Epithelial cell of prostate (primary cell): ENCODE results near the gene LMF1.

Source experiments
- DNase-seq: peaks from one replicate; pipeline ENCODE4 v3.0.0-alpha.2; 2011; ENCODE audit warnings: low read depth, low spot score
- H3K27ac ChIP-seq: fragments of 450-650 bp; 2 replicates; pipeline ENCODE4 v1.5.1; 2017; ENCODE audit warnings: mild to moderate bottlenecking

LMF1 gene

DNA sequence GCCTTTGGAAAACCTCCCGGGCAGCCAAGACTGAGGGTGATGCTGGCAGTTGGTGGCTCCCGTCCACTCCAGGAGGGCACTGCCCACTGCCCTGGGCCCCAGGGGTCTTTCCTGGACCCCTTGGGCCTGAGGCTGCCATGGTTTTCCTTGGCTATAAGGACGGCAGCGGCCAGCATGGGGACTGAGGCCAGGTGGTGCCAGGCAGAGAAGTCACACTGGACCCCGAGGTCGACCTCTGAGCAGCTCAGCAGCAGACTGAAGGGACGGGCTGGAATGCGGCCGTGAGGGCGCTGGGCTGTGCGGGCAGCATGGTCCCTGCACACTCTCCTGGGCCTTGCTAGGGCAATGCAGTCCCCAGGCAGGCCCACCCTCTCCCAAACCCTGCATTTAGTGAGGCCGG lies 114.7 kb downstream of the LMF1 start:
- DNase-seq, result no peak
- no peak overlapping the region for H3K27ac ChIP-seq

DNA sequence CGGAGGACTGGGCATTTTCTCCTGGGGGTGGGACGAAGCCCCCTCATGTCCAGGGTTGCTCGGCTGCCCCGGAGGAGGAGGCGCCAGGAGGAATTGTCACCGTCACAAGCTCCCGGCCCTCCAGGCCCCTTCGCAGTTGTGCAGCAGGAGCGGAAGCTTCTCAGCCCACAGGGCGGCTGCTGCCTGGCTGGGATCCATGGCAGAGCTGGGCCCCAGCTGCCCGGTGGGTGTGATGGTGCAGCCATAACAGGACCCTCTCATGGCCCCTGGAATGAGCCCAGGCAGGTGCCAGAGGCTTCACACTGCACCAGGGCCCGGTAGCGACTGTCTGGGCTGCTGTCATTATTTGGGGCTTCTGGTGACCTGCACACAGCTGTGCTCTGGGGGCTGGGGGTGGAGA lies 115.3 kb downstream of the LMF1 start:
- no peak for DNase-seq
- H3K27ac ChIP-seq, result no peak overlapping the region

DNA sequence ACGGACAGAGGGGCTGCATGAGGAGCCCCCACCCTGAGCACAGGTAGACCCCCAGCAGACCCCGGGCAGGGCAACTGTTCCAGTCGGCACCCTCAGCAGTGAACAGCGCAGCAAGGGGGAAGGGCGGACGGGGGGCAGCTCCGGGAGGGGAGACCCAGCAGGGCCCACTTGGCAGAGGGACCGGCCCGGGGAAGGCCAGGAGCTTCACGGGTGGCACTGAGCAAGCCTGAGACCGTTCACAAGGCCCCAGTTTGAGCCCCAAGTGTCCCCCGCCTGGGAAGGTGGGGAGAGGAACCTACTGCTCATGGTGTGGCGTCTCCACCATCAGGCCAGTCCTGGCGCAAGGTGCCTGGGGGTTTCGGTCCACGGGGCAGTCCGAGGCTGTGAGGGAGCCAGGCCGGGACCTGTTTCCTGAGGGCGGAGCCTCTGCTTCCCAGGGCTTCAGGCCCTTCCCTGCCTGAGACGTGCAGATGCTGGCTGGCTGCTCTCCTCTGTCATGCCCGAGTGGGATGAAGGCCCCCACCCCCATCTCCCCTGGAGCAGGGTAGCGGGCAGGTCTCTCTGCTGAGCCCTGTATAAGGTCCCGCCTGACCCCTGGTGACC lies 115.9 kb downstream of the LMF1 start:
- no peak overlapping the region for H3K27ac ChIP-seq
- DNase-seq, result no peak

DNA sequence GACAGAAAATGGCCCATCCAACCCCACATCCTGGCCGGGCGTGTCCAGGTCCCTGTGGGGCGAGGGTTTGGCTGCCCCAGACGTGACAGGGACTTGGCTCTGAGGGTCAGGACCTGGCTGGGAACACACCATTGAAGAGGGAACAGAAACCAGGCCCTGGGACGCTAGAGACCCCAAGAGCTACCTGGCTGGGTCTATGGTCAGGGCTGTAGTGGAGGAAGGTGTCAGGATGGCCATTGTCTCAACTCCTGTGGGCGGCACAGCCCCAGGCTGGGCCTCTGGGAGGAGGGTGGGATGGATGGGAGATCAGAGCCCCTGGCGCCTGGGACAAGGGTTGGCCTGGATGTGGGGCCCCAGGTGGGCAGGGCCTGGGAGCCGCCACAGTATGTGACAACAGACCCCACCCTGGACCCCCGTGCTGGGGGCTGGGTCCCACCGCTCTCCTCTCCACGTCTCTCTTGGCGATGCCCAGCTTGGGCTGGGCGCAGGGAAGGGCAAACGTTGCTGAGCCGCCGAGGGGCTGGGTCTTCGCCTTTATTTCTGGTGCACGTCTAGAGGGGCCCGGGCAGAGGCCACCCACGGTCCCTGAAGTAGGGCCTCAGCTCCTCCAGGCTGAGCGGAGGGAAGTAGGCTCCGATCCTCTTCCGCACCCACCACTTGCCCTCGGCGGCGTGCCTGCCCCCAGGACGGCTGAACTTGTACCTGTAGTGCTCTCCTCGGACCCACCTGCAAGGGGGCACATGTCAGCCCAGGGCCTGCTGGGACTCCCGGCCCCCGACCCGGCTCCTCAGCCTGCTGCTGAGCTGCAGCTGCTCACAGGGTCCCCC lies 116.6 kb downstream of the LMF1 start:
- H3K27ac ChIP-seq, result no peak overlapping the region
- no peak for DNase-seq

DNA sequence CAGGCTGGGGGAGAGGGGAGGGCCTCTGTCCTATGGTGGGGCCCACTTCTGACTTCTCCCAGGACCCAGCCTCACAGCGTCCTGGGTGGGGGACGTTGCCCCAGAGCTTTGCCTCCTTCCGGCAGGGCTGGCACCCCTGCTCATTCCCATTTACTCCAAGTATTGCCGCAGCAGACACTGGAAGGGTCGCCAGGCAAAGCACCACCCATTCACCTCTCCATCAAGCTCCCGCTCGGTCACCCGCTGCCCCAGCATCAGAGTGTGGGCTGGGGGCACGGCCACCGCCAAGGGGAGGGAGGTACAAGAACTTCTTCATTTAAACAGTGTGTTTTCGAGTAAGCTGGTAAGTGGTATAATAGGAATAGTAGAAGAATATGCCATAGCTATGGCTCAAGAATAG lies 117.5 kb downstream of the LMF1 start:
- no peak for DNase-seq
- no peak overlapping the region for H3K27ac ChIP-seq

DNA sequence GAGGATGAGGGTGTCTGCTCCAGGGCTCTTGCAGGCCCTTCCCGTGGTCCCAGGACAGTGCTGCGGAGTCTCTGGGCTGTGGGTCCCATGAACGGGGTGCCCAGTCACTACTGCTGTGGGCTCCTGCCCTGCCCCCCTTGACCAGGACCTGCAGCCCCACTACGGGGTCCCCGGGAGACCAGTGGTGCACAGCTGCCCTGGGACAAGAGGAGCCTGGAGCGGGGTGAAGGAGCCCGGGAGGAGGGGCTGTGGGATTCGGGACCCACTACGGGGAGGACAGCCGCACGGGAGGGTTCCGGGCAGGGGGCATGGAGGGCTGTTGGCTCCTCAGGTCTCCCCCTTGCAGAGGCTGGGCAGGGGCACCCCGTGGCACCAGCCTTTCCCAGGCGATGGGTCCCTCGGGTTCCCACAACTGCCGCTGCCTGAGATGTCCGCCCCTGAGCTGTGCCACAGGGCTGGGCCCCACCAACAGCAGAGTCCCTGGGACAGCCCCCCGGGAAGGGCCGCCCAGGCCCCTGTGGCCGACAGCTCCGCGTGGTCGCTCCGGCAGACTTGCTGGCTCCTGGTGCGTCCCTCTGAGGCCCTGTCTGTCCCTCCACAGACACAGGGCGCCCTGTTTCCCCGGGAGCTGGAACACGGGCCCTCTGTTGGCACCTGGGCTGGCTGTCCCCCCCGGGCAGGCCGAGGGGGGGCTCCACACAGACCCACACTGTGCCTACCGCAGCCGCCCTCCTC lies 118.2 kb downstream of the LMF1 start:
- H3K27ac ChIP-seq, result no peak overlapping the region
- DNase-seq, result no peak

DNA sequence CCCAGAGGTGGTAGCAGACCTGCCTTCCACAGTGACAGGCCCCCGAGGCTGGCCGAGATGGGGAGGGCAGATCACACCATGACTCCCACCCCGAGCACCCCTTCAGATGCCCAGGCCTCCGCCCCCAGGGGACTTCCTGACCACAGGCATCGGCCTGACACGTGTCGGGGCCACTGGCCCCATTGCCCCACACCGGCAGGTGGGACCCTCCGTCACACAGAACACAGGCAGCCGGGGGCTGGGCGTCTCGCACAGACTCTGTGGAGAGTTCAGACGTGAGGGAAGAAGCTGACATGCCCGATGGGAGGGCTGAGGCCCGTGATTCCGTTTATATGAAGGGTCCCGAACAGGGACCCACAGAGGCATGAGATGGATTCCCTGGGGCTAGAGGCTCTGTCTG lies 118.9 kb downstream of the LMF1 start:
- no peak for DNase-seq
- no peak overlapping the region for H3K27ac ChIP-seq

DNA sequence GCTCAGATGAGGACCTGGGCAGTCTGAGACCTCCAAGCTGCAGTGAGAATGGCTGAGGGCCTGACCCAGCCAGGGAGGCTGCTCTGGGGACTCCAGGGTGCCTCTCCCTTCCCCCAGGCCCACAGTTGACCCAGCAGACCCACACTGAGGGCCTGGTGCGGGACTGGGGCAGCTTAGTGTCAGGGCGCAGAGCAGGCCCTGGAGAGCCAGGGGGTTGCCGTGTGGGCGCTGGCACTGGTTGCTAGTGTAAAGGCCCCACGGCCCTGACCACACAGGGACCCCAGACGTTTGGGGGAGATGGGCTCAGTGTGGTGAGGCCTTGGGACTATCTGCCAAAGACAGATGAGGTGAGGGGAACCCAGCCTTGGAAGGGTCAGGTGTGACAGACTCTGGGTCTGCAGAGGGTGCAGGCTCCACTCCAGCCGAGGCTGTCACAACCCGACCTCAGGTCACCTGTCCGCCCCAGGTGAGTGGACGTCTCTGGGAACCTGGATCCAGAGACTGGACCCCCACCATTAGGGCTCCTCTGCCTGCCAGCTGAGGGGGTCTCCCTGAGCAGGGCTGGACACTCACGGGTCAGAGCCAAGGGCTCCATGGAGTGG lies 119.5 kb downstream of the LMF1 start:
- no peak for DNase-seq
- no peak overlapping the region for H3K27ac ChIP-seq

DNA sequence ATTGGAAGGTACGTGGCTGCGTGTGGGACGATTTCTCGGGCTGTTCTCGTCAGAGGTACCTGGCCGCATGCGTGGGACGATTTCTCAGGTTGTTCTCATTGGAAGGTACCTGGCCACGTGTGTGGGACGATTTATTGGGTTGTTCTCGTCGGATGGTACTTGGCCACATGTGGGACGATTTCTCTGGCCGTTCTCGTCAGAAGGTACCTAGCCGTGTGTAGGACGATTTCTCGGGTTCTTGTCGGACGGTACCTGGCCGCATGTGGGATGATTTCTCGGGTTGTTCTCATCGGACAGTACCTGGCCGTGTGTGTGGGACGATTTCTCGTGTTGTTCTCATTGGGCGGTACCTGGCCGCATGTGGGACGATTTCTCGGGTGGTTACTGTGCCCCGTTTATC lies 120.1 kb downstream of the LMF1 start:
- no peak for DNase-seq
- H3K27ac ChIP-seq, result no peak overlapping the region

DNA sequence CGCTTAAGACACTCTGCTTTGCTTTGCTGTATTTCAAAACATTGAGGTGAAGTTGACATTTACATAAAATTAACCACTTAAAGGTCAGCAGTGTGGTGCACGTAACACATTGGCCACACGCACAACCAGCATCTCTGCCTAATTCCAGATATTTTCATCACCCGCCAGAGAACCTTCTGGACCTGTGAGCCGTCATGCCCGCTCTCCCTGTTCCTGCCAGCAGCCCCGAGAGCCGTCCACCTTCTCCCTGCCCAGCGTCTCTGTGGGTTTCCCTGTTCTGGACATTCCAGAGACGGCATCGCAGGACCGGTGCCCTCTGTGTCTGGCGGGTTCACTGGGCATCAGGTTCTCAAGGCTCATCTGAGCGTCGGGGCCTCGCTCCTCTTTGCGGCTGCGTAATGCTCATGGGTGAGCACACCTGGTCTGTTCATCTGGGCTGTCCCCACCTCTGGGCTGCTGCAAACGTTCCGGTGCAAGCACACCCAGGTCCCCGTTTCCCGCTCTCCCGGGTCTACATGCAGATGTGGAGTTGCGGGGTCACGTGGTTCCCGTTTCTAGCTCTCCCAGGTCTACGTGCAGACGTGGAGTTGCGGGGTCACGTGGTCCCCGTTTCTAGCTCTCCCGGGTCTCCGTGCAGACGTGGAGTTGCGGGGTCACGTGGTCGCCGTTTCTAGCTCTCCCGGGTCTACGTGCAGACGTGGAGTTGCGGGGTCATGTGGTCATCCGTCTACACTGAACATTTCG lies 122.1 kb downstream of the LMF1 start:
- DNase-seq, result no peak

DNA sequence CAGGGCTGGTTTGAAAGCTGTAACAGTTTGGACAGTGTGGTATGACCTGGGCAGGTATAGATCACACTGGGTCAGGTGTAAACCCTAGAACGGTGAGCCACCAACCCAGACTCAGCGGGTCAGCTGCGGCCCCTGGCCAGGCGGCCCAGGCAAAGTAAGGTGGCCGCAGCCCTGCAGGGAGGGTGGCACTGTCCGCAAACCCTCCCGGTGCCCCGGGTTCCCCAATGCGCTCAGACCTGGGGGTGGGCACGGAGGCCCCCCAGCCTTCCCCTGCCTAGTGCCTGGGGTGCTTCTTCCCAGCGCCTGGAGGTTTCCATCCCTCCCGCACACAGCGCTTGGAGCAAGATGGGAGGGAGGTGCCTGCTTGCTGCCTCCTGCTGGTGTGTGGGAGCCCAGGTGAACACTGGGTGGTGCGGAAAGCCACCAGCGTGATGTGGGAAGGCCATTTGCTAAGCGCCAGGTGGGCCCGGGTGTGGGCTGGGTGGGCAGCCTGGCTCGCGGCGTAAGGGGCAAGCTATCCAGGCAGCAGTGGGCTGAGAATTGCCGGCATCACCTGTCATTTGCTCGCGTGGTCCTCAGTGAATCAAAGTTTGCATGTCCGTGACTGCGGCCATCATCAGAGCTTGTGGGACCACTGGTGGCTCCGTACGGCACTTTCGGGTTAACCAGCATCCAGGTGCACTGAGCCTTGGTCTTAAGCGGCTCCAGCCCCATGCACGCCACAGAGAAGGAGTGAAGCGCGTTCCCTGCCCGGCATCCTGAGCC lies 122.9 kb downstream of the LMF1 start:
- no peak for DNase-seq

More for the DNA sequence above, 122.1 kb downstream of the LMF1 start:
- no peak overlapping the region for H3K27ac ChIP-seq

DNA sequence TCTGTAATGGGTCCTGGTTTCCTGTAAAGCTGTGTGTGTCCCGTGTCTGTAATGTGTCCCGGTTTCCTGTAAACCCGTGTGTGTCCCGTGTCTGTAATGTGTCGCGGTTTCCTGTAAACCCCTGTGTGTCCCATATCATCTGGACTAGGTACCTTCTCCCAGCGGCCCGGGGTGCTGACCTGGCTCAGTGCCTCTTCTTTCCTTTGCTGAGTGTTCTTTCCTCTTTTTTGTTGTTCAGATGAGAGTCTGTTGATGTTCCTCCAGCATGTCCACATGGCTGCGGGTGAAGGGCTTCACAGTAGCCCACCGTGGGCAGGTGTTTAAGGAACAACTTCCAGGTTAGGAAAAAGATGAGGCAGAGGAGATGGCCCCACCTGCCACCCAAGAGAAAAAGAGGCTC lies 123.6 kb downstream of the LMF1 start:
- H3K27ac ChIP-seq, result no peak overlapping the region
- no peak for DNase-seq

More for the DNA sequence above, 122.9 kb downstream of the LMF1 start:
- H3K27ac ChIP-seq, result no peak overlapping the region

DNA sequence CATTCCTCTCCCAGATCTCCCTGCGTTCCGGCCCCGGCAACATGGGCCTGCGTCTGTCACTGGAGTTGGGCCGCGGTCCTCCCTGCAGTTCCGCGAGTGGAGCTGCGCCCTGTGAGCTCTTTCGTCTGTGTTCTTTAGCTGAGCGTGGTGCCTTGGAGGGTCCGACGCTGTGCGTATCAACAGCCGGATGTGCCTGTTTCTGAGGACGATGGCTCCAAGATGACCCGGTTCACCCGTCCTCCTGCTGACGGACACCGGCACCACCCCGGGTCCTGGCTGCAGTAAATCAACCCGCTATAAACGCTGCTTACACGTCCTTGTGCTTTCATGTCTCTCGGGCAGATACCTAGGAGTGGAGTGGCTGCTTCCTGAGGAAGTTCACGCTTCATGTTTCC lies 125.4 kb downstream of the LMF1 start:
- H3K27ac ChIP-seq, result no peak overlapping the region
- no peak for DNase-seq

DNA sequence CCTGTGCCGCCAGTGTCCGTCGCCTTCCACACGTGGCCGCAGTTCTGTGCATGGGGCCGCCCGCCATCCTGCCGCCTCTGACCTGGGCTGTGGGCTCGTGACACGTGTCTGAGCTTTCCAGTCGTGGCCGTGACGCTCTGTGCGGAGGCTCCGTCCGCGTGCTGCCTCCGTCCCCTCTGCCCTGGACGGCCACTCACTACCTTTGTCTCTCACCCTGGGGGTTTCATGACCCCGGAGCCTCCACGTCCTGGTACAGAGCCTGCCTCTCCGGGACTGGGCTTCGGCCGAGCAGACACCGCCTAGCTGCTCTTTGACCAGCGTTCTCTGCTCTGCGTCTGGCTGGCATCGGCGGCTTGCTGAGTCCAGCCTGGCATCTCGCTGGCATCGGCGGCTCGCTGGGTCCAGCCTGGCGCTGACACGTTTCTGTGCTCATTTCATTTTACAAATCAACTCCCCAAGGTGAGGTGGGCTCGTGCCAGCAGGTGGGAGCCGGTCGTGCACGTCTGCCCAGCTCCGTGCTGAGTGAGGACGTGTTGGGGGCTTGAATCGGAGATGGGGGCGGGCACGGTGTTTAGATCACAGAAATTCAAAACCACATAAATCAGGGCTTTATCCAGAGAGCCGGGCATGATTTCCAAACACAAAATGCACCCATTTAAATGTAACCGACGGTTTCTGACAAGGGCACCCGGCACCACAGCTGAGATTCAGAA lies 126.0 kb downstream of the LMF1 start:
- no peak overlapping the region for H3K27ac ChIP-seq

DNA sequence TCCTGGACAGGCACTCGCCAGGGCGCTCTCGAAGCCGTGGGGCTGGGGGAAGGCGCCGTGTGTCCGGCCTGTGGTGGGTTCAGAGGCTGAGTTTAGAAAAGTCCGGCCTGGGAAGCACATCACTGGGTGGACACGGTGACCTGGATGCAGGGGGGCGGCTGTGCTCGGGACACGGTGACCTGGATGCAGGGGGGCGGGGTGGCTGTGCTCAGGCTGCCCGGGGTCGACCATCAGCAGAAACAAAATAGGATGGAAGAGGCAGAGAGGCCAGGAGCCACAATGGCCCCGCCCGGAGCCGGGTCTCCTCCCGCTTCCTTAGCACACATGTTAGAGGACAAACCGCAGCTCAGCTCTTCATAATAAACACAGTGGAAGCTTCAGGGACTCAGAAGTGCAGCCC lies 127.0 kb downstream of the LMF1 start:
- no peak overlapping the region for H3K27ac ChIP-seq
- DNase-seq, result no peak

More for the DNA sequence above, 126.0 kb downstream of the LMF1 start:
- no peak for DNase-seq

DNA sequence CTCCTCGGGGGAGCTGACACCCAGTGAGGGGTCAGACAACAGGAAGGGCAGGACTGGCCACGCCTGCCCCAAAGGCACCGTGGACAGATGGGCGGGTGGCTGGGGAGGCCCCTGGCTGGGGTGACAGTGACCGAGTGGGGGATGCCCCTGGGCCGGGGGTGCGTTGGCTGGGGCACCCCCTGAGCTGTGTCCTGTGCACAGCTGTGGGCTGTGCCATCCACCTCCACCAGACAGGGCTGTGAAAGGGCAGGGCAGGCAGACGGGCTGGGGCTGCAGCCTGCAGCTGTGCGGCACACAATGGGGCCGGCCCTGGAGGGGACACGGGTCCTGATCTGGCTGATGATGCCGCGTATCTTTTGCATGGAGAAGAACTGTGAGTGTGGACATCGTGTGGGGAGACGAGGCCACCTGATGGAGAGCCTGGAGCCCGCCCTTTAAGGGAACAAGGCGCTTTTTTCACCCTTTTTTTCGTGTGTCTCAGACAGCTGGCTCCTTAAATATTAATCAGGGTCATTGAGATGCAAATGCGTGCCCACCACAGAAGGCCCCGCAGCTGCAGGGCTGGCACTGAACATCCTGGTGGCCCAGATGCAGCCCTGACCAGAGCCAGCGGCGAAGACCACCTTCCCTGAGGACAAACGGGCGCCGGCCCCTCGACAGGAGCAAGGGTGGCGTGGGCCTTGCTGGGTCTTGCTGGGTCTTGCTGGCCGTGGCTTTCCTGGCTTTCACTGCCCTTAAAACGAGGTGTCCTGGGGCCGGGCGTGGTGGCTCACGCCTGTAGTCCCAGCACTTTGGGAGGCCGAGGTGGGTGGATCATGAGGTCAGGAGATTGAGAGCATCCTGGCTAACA lies 127.8 kb downstream of the LMF1 start:
- H3K27ac ChIP-seq, result no peak overlapping the region
- no peak for DNase-seq

DNA sequence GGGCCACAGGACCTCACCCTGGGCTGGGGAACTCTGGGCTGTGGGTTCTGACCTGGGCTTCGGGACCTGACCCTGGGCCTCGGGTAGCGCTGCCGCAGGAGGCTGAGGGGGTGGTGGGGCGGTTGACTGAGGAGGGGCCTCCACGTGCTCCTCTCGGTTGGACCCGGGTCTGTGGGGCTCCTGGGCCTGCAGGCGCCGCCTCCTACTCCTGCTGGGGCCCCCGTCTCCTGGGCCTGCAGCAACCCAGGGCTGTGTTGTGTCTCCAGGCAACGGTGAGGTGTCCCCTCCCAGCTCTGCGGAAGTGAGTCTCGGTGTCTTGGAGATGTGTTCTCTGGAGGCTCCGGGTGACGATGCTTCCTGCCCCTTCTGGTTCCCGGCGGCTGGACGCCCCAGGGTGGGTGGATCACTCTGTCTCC lies 128.7 kb downstream of the LMF1 start:
- DNase-seq, result no peak

DNA sequence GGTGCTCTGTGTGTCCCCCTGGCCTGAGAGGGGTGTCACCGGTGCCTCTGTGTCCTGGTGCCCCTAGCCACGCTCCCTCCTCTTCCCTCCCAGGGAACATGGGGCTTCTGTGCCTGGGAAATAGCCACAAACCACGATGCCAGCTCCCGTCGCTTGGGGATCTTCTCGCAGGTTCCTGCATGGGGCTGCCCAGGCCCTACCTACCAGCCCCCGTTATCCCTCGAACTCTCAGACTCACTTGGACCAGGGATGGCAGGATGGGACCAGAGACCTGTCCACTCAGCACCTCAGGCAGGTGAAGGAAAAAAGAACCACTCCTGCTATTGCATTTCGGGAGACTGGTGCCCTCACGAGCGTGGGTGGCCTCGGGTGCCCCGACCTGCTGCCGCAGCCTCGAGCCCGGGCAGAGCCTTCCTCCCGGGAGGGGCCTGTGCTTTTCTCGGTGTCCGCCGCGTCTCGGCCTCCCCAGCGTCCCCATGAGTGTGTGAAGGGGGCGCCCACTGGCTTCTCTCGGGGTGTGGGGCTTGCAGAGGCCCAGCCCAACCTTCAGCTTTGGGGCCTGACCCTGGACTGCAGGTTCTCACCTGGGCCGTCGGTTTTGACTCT lies 129.2 kb downstream of the LMF1 start:
- H3K27ac ChIP-seq, result no peak overlapping the region
- no peak for DNase-seq

More for the DNA sequence above, 128.7 kb downstream of the LMF1 start:
- no peak overlapping the region for H3K27ac ChIP-seq
